Stomach (tissue), 9 donors: ENCODE data around the gene RGPD3. TPM values are rescaled to one million over a fixed set of nuclear protein-coding genes. Genes with fewer than 3 reads are reported as not detected.

Source experiments
- DNase-seq, 2 donors: peaks; one replicate each; pipeline versions ENCODE4 v3.0.0 to v3.0.0-alpha.2; 2013 to 2019
- H3K27ac ChIP-seq, 5 donors: fragments of 200-600 bp in 4 of 5; sonication (generic) in 4 of 5; one replicate each; pipeline ENCODE4 v1.5.1; 2013 to 2019; ENCODE audit warnings: mild to moderate bottlenecking in 1 of 5, moderate library complexity in 1 of 5
- H3K27me3 ChIP-seq, 3 donors: fragments of 200-600 bp; sonication (generic); one replicate each; pipeline ENCODE4 v1.5.1; 2017 to 2019; ENCODE audit warnings: mixed run types in 1 of 3
- H3K36me3 ChIP-seq, 4 donors: fragments of 200-600 bp; sonication (generic); 1 replicate in 3 of 4; 2 replicates in 1 of 4; pipeline ENCODE4 v1.5.1; 2016 to 2019
- H3K4me1 ChIP-seq, 4 donors: fragments of 200-600 bp; sonication (generic); one replicate each; pipeline ENCODE4 v1.5.1; 2016 to 2019
- H3K4me3 ChIP-seq, 4 donors: fragments of 200-600 bp; sonication (generic) in 3 of 4; one replicate each; pipeline ENCODE4 v1.5.1; 2016 to 2019; ENCODE audit warnings: mild to moderate bottlenecking in 1 of 4
- H3K9me3 ChIP-seq, 4 donors: fragments of 200-600 bp; sonication (generic); one replicate each; pipeline ENCODE4 v1.5.1; 2016 to 2019
- CTCF ChIP-seq, 7 experiments: fragments of 450-650 bp in 4 of 7; fragments of 200-600 bp in 3 of 7; sonication (generic) in 3 of 7; IDR thresholded peaks; one replicate each; pipeline ENCODE4 v1.5.1; 2016 to 2019; ENCODE audit warnings: antibody characterized with exemption in 7 of 7, control low read depth in 2 of 7, mild to moderate bottlenecking in 1 of 7
- EP300 ChIP-seq: sonication (generic); formaldehyde crosslinking; IDR thresholded peaks from one replicate; pipeline ENCODE4 v1.6.1; 2017; ENCODE audit warnings: antibody characterized with exemption
- POLR2A ChIP-seq, 4 donors: fragments of 450-650 bp; IDR thresholded peaks; one replicate each; pipeline ENCODE4 v1.6.1; 2016; ENCODE audit warnings: antibody characterized with exemption in 4 of 4, control low read depth in 2 of 4, mild to moderate bottlenecking in 1 of 4, moderate library complexity in 1 of 4
- POLR2AphosphoS5 ChIP-seq, 3 donors: sonication (generic); formaldehyde crosslinking; IDR thresholded peaks; one replicate each; pipeline ENCODE4 v1.6.1; 2016; ENCODE audit warnings: antibody characterized with exemption in 3 of 3
- WGBS, 5 donors: extraction: QIAGEN DNeasy Blood & Tissue Kit in 3 of 5; methylation state at CpG; one replicate each; pipeline versions ENCODE4 v1.1.5 to v1.1.7; 2013 to 2018; 5-methylcytosine and 5-hydroxymethylcytosine counted together
- intact Hi-C: fragments of 100-400 bp; cut with DNase I; formaldehyde crosslinking; loops from one replicate; pipeline ENCODE4 v1.15.1; 2023; ENCODE audit warnings: low total_unique reads
- polyA plus RNA-seq, 3 donors: library from polyadenylated mRNA; stranded (reverse); fragments of 200-250 nt; gene quantifications; one replicate each; pipeline ENCODE4 v1.2.3, GENCODE V29; 2013
- total RNA-seq, 5 donors: library from RNA; depleted of rRNA; stranded (reverse); fragments of >200 nt; gene quantifications; one replicate each; pipeline versions ENCODE4 v1.1.0 to v1.2.3, GENCODE V29; 2014 to 2016
- donor health status: healthy with polysubstance abuse.
- donor health status: Bipolar disorder and iron deficiency.
- donor health status: healthy.

Gene RGPD3
- total and polyA plus RNA-seq, 8 donors: 0.06 to 4.1 (median 0.31) TPM; not detected in 4

DNA sequence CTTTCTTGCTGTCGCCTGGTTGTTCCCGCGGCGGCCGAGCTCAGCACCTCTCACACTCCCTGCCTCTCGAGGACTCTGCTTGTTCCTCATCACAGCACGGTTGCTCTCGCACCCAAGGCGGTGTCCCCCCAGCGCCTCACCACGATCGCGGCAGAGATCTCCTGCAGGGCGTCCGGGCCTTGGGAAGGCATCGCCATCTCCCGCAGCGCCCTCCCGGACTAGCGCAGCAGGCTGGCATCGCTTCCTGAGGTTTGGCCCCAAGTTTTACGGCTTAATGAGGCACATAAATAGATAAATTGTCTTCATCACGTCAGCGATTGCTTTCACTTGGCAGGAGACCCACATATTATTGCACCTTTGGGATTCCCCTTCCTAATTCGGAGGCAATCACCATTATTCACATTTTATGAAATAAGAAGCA, 125.4 kb downstream of the RGPD3 start:
- H3K27ac ChIP-seq: no peak overlapping the region
- intact Hi-C loops: no loop called here
- no peak overlapping the region for H3K4me3 ChIP-seq
- no peaks in the 10 kb centered on the region for H3K4me1 ChIP-seq
- TF ChIP-seq POLR2A (IDR thresholded peaks at IDR 0.05): no peak
- no peak for TF ChIP-seq EP300
- TF ChIP-seq CTCF (IDR thresholded peaks at IDR 0.05): no peak
- no peak for TF ChIP-seq POLR2AphosphoS5 (IDR thresholded peaks at IDR 0.05)
- no peak for DNase-seq
- H3K36me3 ChIP-seq: no peaks in the 10 kb centered on the region
- peaks cover 0 to 3% (median 0%) of the 10 kb centered on the region in 4 donors for H3K9me3 ChIP-seq
- 86 to 96% (median 95%) methylated on average over 25 of the region's 25 CpGs for WGBS, 5 donors
- no peaks in the 10 kb centered on the region for H3K27me3 ChIP-seq

DNA sequence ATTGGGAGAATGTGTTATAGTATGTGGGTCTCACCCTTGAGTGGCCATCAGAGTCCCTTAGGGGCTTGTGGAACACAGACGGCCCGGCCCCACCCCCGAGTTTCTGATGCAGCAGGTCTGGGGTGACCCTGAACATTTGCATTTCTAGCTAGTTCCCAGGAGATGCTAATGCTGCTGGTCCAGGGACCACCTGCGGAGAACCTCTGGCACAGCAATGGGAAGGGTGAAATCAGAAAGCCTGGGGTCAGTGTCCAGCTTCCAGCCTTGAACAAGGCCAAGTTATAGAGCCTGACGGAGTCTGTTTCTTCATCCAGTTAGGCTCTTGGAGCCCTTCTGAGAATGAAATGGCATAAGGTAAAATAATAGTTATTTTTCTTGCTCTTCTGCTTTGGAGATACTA, 126.5 kb downstream of the RGPD3 start:
- intact Hi-C loops: no loop called here
- H3K4me3 ChIP-seq: no peak overlapping the region
- WGBS, 5 donors: 86 to 95% (median 92%) methylated on average over 5 of the region's 5 CpGs
- no peaks in the 10 kb centered on the region for H3K27me3 ChIP-seq
- H3K36me3 ChIP-seq: no peaks in the 10 kb centered on the region
- H3K4me1 ChIP-seq: no peaks in the 10 kb centered on the region
- no peak for DNase-seq
- TF ChIP-seq EP300 (no peak), POLR2A (IDR thresholded peaks at IDR 0.05) (no peak)
- no peak overlapping the region for H3K27ac ChIP-seq
- H3K9me3 ChIP-seq: peaks cover 0 to 3% (median 0%) of the 10 kb centered on the region in 4 donors

Other genes with a start within 250 kb of the RGPD3 start
- gene CD8B2, start 19.0 kb upstream of the RGPD3 start, total RNA-seq: not detected
- under 1 TPM in 1 of 3 donors, not detected in 2; 0.03 TPM for gene CD8B2, start 19.0 kb upstream of the RGPD3 start, polyA plus RNA-seq